Neural cell (in vitro differentiated cells): ENCODE results near the gene CREM. TPM values are rescaled to one million over a fixed set of nuclear protein-coding genes. Genes with fewer than 3 reads are reported as not detected.

ENCODE experiments used
- H2AFZ ChIP-seq: fragments of 200-600, 300-800 bp; sonication (generic), shearing (Covaris generic); 2 replicates; pipeline ENCODE4 v1.6.0; 2014; ENCODE audit warnings: low read depth, mild to moderate bottlenecking, antibody characterized with exemption, low read length, moderate library complexity
- H3F3A ChIP-seq: fragments of 200-600 bp; shearing (Covaris generic); 2 replicates; pipeline ENCODE4 v1.6.1; 2016; ENCODE audit warnings: mild to moderate bottlenecking, moderate library complexity, mixed read lengths, antibody characterized with exemption, low read length; ENCODE audit not compliant: insufficient read depth, poor library complexity, severe bottlenecking
- H3K27ac ChIP-seq: fragments of 200-600, 300-800 bp; sonication (generic), shearing (Covaris generic); 2 replicates; pipeline ENCODE4 v1.5.1; 2014; ENCODE audit warnings: mild to moderate bottlenecking, low read length, moderate library complexity
- H3K27me3 ChIP-seq: fragments of 300-800, 200-600 bp; sonication (generic), shearing (Covaris generic); 2 replicates; pipeline ENCODE4 v1.6.0; 2014; ENCODE audit warnings: mild to moderate bottlenecking, low read depth, low read length, moderate library complexity; ENCODE audit not compliant: insufficient read depth
- H3K36me3 ChIP-seq: fragments of 300-800, 200-600 bp; sonication (generic), shearing (Covaris generic); 2 replicates; pipeline ENCODE4 v1.5.1; 2014; ENCODE audit warnings: mild to moderate bottlenecking, antibody characterized with exemption, low read length, moderate library complexity; ENCODE audit not compliant: insufficient read depth
- H3K4me2 ChIP-seq: fragments of 300-800, 200-600 bp; sonication (generic), shearing (Covaris generic); 2 replicates; pipeline ENCODE4 v1.6.0; 2014; ENCODE audit warnings: mild to moderate bottlenecking, low read length
- H3K4me3 ChIP-seq: fragments of 300-800, 200-600 bp; sonication (generic), shearing (Covaris generic); 2 replicates; pipeline ENCODE4 v1.5.1; 2014; ENCODE audit warnings: mild to moderate bottlenecking, low read length, moderate library complexity
- H3K79me2 ChIP-seq: fragments of 200-600 bp; shearing (Covaris generic); replicated peaks from 2 replicates; pipeline ENCODE4 v1.6.0; 2014; ENCODE audit warnings: mild to moderate bottlenecking, low read length, moderate library complexity; ENCODE audit not compliant: insufficient read depth
- H3K9ac ChIP-seq: fragments of 300-800, 200-600 bp; sonication (generic), shearing (Covaris generic); 2 replicates; pipeline ENCODE4 v1.6.1; 2016; ENCODE audit warnings: mild to moderate bottlenecking, low read length, mixed read lengths
- H3K9me2 ChIP-seq: fragments of 200-600 bp; shearing (Covaris generic); 2 replicates; pipeline ENCODE4 v1.6.1; 2016; ENCODE audit warnings: mild to moderate bottlenecking, low read length, mixed read lengths; ENCODE audit not compliant: insufficient read depth
- H3K9me3 ChIP-seq: fragments of 200-600, 300-800 bp; sonication (generic), shearing (Covaris generic); 2 replicates; pipeline ENCODE4 v1.6.1; 2016; ENCODE audit warnings: mild to moderate bottlenecking, mixed run types, low read length, moderate library complexity, mixed read lengths
- H4K20me1 ChIP-seq: fragments of 200-600 bp; shearing (Covaris generic); 2 replicates; pipeline ENCODE4 v1.6.1; 2016; ENCODE audit warnings: mild to moderate bottlenecking, mixed run types; ENCODE audit not compliant: insufficient read depth
- EP300 ChIP-seq: fragments of 450-650 bp; conservative IDR thresholded peaks from 2 replicates; pipeline ENCODE4 v1.6.1; 2014; ENCODE audit warnings: antibody characterized with exemption, mild to moderate bottlenecking, moderate library complexity; ENCODE audit not compliant: poor library complexity, severe bottlenecking
- EZH2 ChIP-seq: fragments of 200-600, 300-800 bp; shearing (Covaris generic), sonication (generic); IDR thresholded peaks from 2 replicates; pipeline ENCODE4 v1.6.1; 2014; ENCODE audit warnings: antibody characterized with exemption, low read length, borderline replicate concordance, mild to moderate bottlenecking; ENCODE audit not compliant: insufficient read depth, poor library complexity, severe bottlenecking
- MXI1 ChIP-seq: fragments of 450-650 bp; conservative IDR thresholded peaks from 2 replicates; pipeline ENCODE4 v1.6.1; 2014; ENCODE audit warnings: antibody characterized with exemption, mild to moderate bottlenecking; ENCODE audit not compliant: poor library complexity, severe bottlenecking
- POLR2AphosphoS5 ChIP-seq: IDR thresholded peaks from 2 replicates; pipeline ENCODE4 v1.6.1; 2012
- RAD21 ChIP-seq: fragments of 450-650 bp; conservative IDR thresholded peaks from 2 replicates; pipeline ENCODE4 v1.6.1; 2014; ENCODE audit warnings: antibody characterized with exemption, mild to moderate bottlenecking, moderate library complexity
- SMC3 ChIP-seq: fragments of 450-650 bp; conservative IDR thresholded peaks from 2 replicates; pipeline ENCODE4 v1.6.1; 2014; ENCODE audit warnings: antibody characterized with exemption, mild to moderate bottlenecking, moderate library complexity; ENCODE audit not compliant: poor library complexity
- TAF1 ChIP-seq: IDR thresholded peaks from 2 replicates; pipeline ENCODE4 v1.6.1; 2012; ENCODE audit warnings: low read depth
- polyA plus RNA-seq: library from polyadenylated mRNA; depleted of rRNA; stranded (reverse); fragments of >200 nt; gene quantifications from 2 replicates; pipeline ENCODE4 v1.2.3, GENCODE V29; 2014
- TF ChIP-seq, protein P1 (sequence below): IDR thresholded peaks from 2 replicates; pipeline ENCODE4 v1.6.1; 2012; ENCODE audit warnings: borderline replicate concordance
- TF ChIP-seq, protein P2 (sequence below): fragments of 450-650 bp; IDR thresholded peaks from 2 replicates; pipeline ENCODE4 v1.5.1; 2014; ENCODE audit warnings: antibody characterized with exemption, mild to moderate bottlenecking, moderate library complexity; ENCODE audit not compliant: poor library complexity, severe bottlenecking

The CREM gene
- polyA plus RNA-seq, 1 donor from 2014 or later: 67.3 TPM

GRCh38 chr10:35234073-35234472 is 107.4 kb downstream of the CREM start:
- TF ChIP-seq POLR2AphosphoS5: no peak
- no peak for TF ChIP-seq SMC3
- no peak for TF ChIP-seq RAD21
- TF ChIP-seq, protein P1, sequence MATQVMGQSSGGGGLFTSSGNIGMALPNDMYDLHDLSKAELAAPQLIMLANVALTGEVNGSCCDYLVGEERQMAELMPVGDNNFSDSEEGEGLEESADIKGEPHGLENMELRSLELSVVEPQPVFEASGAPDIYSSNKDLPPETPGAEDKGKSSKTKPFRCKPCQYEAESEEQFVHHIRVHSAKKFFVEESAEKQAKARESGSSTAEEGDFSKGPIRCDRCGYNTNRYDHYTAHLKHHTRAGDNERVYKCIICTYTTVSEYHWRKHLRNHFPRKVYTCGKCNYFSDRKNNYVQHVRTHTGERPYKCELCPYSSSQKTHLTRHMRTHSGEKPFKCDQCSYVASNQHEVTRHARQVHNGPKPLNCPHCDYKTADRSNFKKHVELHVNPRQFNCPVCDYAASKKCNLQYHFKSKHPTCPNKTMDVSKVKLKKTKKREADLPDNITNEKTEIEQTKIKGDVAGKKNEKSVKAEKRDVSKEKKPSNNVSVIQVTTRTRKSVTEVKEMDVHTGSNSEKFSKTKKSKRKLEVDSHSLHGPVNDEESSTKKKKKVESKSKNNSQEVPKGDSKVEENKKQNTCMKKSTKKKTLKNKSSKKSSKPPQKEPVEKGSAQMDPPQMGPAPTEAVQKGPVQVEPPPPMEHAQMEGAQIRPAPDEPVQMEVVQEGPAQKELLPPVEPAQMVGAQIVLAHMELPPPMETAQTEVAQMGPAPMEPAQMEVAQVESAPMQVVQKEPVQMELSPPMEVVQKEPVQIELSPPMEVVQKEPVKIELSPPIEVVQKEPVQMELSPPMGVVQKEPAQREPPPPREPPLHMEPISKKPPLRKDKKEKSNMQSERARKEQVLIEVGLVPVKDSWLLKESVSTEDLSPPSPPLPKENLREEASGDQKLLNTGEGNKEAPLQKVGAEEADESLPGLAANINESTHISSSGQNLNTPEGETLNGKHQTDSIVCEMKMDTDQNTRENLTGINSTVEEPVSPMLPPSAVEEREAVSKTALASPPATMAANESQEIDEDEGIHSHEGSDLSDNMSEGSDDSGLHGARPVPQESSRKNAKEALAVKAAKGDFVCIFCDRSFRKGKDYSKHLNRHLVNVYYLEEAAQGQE: no peak
- TF ChIP-seq TAF1: no peak
- TF ChIP-seq, protein P2, sequence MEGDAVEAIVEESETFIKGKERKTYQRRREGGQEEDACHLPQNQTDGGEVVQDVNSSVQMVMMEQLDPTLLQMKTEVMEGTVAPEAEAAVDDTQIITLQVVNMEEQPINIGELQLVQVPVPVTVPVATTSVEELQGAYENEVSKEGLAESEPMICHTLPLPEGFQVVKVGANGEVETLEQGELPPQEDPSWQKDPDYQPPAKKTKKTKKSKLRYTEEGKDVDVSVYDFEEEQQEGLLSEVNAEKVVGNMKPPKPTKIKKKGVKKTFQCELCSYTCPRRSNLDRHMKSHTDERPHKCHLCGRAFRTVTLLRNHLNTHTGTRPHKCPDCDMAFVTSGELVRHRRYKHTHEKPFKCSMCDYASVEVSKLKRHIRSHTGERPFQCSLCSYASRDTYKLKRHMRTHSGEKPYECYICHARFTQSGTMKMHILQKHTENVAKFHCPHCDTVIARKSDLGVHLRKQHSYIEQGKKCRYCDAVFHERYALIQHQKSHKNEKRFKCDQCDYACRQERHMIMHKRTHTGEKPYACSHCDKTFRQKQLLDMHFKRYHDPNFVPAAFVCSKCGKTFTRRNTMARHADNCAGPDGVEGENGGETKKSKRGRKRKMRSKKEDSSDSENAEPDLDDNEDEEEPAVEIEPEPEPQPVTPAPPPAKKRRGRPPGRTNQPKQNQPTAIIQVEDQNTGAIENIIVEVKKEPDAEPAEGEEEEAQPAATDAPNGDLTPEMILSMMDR: no peak
- TF ChIP-seq EP300: no peak
- no peak for TF ChIP-seq MXI1
- no peak for TF ChIP-seq EZH2
- no peaks in the 10 kb centered on the region for H4K20me1 ChIP-seq
- H3K4me2 ChIP-seq: no peak overlapping the region
- no peaks in the 10 kb centered on the region for H3F3A ChIP-seq
- no peaks in the 10 kb centered on the region for H3K27me3 ChIP-seq
- H3K4me3 ChIP-seq: no peak overlapping the region
- no peak overlapping the region for H3K27ac ChIP-seq
- no peak overlapping the region for H3K9ac ChIP-seq
- no peaks in the 10 kb centered on the region for H3K9me3 ChIP-seq
- H3K79me2 ChIP-seq: no peaks in the 10 kb centered on the region
- H3K9me2 ChIP-seq: no peaks in the 10 kb centered on the region
- H3K36me3 ChIP-seq: no peaks in the 10 kb centered on the region
- H2AFZ ChIP-seq: no peak overlapping the region

DNA sequence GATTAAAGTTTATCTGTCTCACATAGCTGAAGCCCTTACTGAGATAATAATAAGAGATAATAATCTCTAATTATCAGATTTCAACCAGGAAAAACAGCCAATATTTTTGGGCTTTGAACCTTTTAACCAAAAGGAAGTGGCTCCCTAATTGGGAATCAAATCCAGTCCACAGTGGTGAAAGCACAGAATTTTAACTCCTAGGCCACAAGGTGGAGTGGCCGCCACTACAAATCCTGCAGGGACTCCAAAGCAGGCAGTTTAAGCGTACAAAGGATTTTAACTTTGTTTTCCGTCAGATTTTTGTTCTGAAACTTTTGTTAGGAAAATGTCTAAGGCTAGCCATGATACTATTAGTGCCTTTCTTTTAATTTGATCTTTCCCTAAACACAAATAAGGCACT is 110.1 kb downstream of the CREM start:
- no peak overlapping the region for H3K9ac ChIP-seq
- H3K27me3 ChIP-seq: no peaks in the 10 kb centered on the region
- no peaks in the 10 kb centered on the region for H3K9me3 ChIP-seq
- H3K9me2 ChIP-seq: no peaks in the 10 kb centered on the region
- no peaks in the 10 kb centered on the region for H3K36me3 ChIP-seq
- H3K4me2 ChIP-seq: no peak overlapping the region
- TF ChIP-seq POLR2AphosphoS5 (no peak), SMC3 (no peak), EP300 (no peak), MXI1 (no peak), TAF1 (no peak), RAD21 (no peak), EZH2 (no peak)
- TF ChIP-seq, protein P2: no peak
- TF ChIP-seq, protein P1: no peak
- H3F3A ChIP-seq: no peaks in the 10 kb centered on the region
- H4K20me1 ChIP-seq: no peaks in the 10 kb centered on the region
- H3K4me3 ChIP-seq: no peak overlapping the region
- no peak overlapping the region for H2AFZ ChIP-seq
- no peaks in the 10 kb centered on the region for H3K79me2 ChIP-seq
- no peak overlapping the region for H3K27ac ChIP-seq
